H1 (cell line): ENCODE results near the gene CACNG7. TPM values are rescaled to one million over a fixed set of nuclear protein-coding genes. Genes with fewer than 3 reads are reported as not detected.

Experiments used
- ASH2L ChIP-seq: fragments of 200-600, 300-600 bp; sonication (generic); IDR thresholded peaks from one replicate; pipeline ENCODE4 v1.7.1; 2017; ENCODE audit warnings: low read length
- EGR1 ChIP-seq: IDR thresholded peaks from 2 replicates; pipeline ENCODE4 v1.6.1; 2011; ENCODE audit warnings: low read depth, low read length, borderline replicate concordance
- ZNF274 ChIP-seq: IDR thresholded peaks from 2 replicates; pipeline ENCODE4 v1.7.0; 2012; ENCODE audit warnings: low read length, borderline replicate concordance; ENCODE audit errors: extremely low read depth
- polyA plus RNA-seq, 7 experiments: library from polyadenylated mRNA; depleted of rRNA in 3 of 7; stranded (reverse) in 5 of 7; unstranded in 2 of 7; fragments of >200 nt in 5 of 7; fragments of 200-250 nt in 2 of 7; gene quantifications; 1 replicate in 5 of 7; 2 replicates in 1 of 7; 4 replicates in 1 of 7; pipeline versions ENCODE4 v1.2.1 to v1.2.3, GENCODE V29; 2011 to 2013; ENCODE audit warnings: missing spikeins in 2 of 7, mixed read lengths in 2 of 7
- total RNA-seq: library from RNA; stranded (reverse); fragmentation: NEBNext Ultra II Directional; extraction: Animal tissue kit (Norgen Biotek cat#: 25700); gene quantifications from 2 replicates; pipeline ENCODE4 v1.2.1, GENCODE V29; 2021
- TF ChIP-seq, protein P1 (sequence below): IDR thresholded peaks from 2 replicates; pipeline ENCODE4 v1.6.1; 2011; ENCODE audit warnings: low read depth, mild to moderate bottlenecking, low read length; ENCODE audit not compliant: insufficient read depth
- TF ChIP-seq, protein P2 (sequence below): IDR thresholded peaks from 2 replicates; pipeline ENCODE4 v1.6.1; 2012; ENCODE audit warnings: inconsistent platforms

Gene CACNG7
- total and polyA plus RNA-seq, 2 of the 8 experiments (the other 6 are each of a cell fraction or from before 2014, with no cell fraction given): 28.9 to 69.8 TPM

DNA sequence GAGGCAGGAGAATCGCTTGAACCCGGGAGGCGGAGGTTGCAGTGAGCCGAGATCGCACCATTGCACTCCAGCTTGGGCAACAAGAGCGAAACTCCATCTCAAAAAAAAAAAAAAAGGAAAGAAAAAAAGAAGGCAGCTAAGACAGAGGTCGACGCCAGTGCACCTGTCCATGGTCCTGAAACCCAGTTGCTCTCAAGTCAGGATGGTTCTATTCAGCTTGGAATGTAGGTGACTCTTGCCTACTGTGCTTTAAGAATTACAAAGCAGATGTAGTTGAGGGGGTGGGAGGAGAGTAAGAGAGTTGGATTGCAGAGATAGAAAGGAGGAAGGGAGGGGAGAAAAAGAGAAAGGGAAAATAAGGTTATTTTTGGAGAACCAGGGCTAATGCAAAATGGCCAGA lies 18.7 kb downstream of the CACNG7 start (continued):
- TF ChIP-seq ASH2L (no peak), EGR1 (peak; percentile 54; the same call in 1 of the 2 replicates), ZNF274 (no peak)
- TF ChIP-seq, protein P1, sequence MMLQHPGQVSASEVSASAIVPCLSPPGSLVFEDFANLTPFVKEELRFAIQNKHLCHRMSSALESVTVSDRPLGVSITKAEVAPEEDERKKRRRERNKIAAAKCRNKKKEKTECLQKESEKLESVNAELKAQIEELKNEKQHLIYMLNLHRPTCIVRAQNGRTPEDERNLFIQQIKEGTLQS: no peak
- TF ChIP-seq, protein P2, sequence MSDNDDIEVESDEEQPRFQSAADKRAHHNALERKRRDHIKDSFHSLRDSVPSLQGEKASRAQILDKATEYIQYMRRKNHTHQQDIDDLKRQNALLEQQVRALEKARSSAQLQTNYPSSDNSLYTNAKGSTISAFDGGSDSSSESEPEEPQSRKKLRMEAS: peak; percentile 40; the same call in 1 of the 2 replicates
